Nephron (organoid): ENCODE measurements around the gene SEC14L6.

Experiments used
- H3K27ac Mint-ChIP-seq, 3 experiments: 2 replicates each; pipeline ENCODE4 v1.8.0; 2020; ENCODE audit warnings: mixed read lengths in 3 of 3, mild to moderate bottlenecking in 2 of 3, moderate library complexity in 1 of 3
- H3K27me3 Mint-ChIP-seq: 2 replicates; pipeline ENCODE4 v1.8.0; 2021; ENCODE audit warnings: low read depth, mild to moderate bottlenecking, moderate library complexity, mixed read lengths
- H3K36me3 Mint-ChIP-seq: 2 replicates; pipeline ENCODE4 v1.8.0; 2020; ENCODE audit warnings: low read depth, mixed read lengths
- H3K4me1 Mint-ChIP-seq: 2 replicates; pipeline ENCODE4 v1.8.0; 2020; ENCODE audit warnings: mixed read lengths
- H3K4me3 Mint-ChIP-seq, 3 experiments: 2 replicates each; pipeline ENCODE4 v1.8.0; 2020; ENCODE audit warnings: mild to moderate bottlenecking in 3 of 3, mixed read lengths in 3 of 3, moderate library complexity in 2 of 3
- H3K9me3 Mint-ChIP-seq: 2 replicates; pipeline ENCODE4 v1.8.0; 2020; ENCODE audit warnings: mixed read lengths
- TF ChIP-seq, protein P1 (sequence below), 3 experiments: fragments of 200-600 bp; sonication (generic); IDR thresholded peaks; one replicate each; pipeline ENCODE4 v1.5.0; 2021; ENCODE audit warnings: antibody characterized with exemption in 3 of 3; ENCODE audit not compliant: unreplicated experiment in 3 of 3

SEC14L6 gene

DNA sequence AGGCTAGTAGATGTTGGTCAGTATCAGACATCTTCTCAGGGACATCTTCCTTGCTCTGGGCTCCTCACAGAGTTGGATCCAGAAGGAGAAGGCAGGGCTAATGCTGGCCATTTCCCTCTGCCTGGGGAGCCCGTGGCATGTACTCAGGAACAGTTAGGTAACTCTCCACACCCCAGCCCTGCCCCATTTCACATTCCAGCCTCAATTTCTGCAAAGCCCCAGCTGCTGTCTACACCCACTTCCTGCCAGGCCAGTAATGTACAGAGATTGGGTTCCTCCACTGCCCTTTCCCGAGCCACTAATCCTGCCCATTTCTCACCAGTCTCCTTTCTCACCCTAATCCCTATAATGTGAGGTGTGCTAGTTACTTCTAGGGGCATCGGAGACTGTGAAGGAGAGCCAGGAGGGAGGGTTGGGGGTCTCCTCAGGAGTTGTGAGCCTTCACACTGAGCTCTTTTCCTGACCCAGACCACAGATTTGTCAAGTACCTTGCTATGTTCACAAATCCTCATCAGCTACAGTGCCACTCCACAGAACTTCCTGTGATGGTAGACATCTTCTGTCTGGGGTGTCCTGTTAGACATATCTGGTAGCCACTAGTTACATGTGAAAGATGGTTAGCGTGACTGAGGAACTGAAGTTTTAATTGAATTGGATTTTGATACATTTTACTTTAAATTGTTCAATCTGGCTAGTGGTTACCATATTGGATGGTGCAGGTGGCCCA, 73.4 kb downstream of the SEC14L6 start:
- Mint-ChIP-seq H3K36me3 (no peaks in the 10 kb centered on the region), H3K9me3 (no peaks in the 10 kb centered on the region), H3K4me1 (no peaks in the 10 kb centered on the region), H3K4me3 (no peak overlapping the region), H3K27me3 (peaks cover 26% of the 10 kb centered on the region), H3K27ac (no peak overlapping the region)
- TF ChIP-seq, protein P1, sequence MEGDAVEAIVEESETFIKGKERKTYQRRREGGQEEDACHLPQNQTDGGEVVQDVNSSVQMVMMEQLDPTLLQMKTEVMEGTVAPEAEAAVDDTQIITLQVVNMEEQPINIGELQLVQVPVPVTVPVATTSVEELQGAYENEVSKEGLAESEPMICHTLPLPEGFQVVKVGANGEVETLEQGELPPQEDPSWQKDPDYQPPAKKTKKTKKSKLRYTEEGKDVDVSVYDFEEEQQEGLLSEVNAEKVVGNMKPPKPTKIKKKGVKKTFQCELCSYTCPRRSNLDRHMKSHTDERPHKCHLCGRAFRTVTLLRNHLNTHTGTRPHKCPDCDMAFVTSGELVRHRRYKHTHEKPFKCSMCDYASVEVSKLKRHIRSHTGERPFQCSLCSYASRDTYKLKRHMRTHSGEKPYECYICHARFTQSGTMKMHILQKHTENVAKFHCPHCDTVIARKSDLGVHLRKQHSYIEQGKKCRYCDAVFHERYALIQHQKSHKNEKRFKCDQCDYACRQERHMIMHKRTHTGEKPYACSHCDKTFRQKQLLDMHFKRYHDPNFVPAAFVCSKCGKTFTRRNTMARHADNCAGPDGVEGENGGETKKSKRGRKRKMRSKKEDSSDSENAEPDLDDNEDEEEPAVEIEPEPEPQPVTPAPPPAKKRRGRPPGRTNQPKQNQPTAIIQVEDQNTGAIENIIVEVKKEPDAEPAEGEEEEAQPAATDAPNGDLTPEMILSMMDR (IDR thresholded peaks at IDR 0.05; ENCODE audit: unreplicated experiment in 3 of 3): no peak
